Pancreas (tissue), 10 donors: ENCODE data around the gene BPIFB6. TPM values are rescaled to one million over a fixed set of nuclear protein-coding genes. Genes with fewer than 3 reads are reported as not detected.

Experiments used
- ATAC-seq, 4 donors: fragments of 200-7000 bp; cut with Tn5 transposase; one replicate each; pipeline versions ENCODE4 v1.8.0 to v1.9.1; 2020; ENCODE audit warnings: mild to moderate bottlenecking in 4 of 4, moderate library complexity in 4 of 4
- DNase-seq, 6 donors: peaks; one replicate each; pipeline ENCODE4 v3.0.0-alpha.2; 2020
- FAIRE-seq: peaks from 2 replicates; lab custom pipeline; 2012; peaks lifted over from hg19 to GRCh38; lab: Jason Lieb, UNC
- H3K27ac ChIP-seq, 4 donors: fragments of 200-600 bp; sonication (generic); 1 replicate in 3 of 4; 2 replicates in 1 of 4; pipeline versions ENCODE4 v1.5.0 to v1.8.0; 2020
- H3K27me3 ChIP-seq, 4 donors: fragments of 200-600 bp; one replicate each; pipeline ENCODE4 v1.8.0; 2021
- H3K36me3 ChIP-seq, 3 donors: fragments of 200-600 bp; sonication (generic) in 1 of 3; one replicate each; pipeline versions ENCODE4 v1.5.0 to v1.8.0; 2020 to 2021
- H3K4me1 ChIP-seq, 3 donors: fragments of 200-600 bp; one replicate each; pipeline ENCODE4 v1.8.0; 2021
- H3K4me3 ChIP-seq, 4 donors: fragments of 200-600 bp; sonication (generic) in 2 of 4; one replicate each; pipeline versions ENCODE4 v1.5.0 to v1.8.0; 2020 to 2021
- H3K9me3 ChIP-seq, 4 donors: fragments of 200-600 bp; one replicate each; pipeline ENCODE4 v1.8.0; 2021
- WGBS, 2 donors: extraction: QIAGEN DNeasy Blood & Tissue Kit; methylation state at CpG; one replicate each; pipeline ENCODE4 v1.1.7; 2013; 5-methylcytosine and 5-hydroxymethylcytosine counted together
- intact Hi-C, 3 donors: fragments of 100-400 bp; cut with DNase I; formaldehyde crosslinking; loops; one replicate each; pipeline versions ENCODE4 v1.11.1 to v1.14.2; 2022
- polyA plus RNA-seq, 2 donors: library from polyadenylated mRNA; stranded (reverse); fragments of 200-250 nt; gene quantifications; one replicate each; pipeline ENCODE4 v1.2.3, GENCODE V29; 2013
- total RNA-seq, 6 donors: library from RNA; stranded (reverse); fragmentation: NEBNext Ultra II Directional in 4 of 6; extraction: Animal tissue kit (Norgen Biotek cat#: 25700) in 4 of 6; gene quantifications; one replicate each; pipeline versions ENCODE4 v1.2.1 to v1.2.4, GENCODE V29; 2021 to 2023
- TF ChIP-seq, protein P1 (sequence below), 4 donors: fragments of 200-600 bp; sonication (generic) in 3 of 4; IDR thresholded peaks; one replicate each; pipeline versions ENCODE4 v1.5.0 to v1.8.0; 2021; ENCODE audit warnings: antibody characterized with exemption in 4 of 4
- donor health status: healthy with polysubstance abuse.
- donor health status: DM: no; HTN: no; CAD: no; lungs with moderate emphysema.
- donor health status: DM: no; HTN: no; CAD: no.
- donor health status: control.
- donor health status: control.
- donor health status: Bipolar disorder and iron deficiency.
- donor health status: DM: yes; HTN: yes; CAD: no.
- donor health status: DM: no; HTN: no; CAD: no.
- donor health status: DM: no; HTN: no; CAD: no.
- donor health status: DM: yes; HTN: yes; CAD: no.

Gene BPIFB6
- total and polyA plus RNA-seq, 8 donors = not detected

DNA sequence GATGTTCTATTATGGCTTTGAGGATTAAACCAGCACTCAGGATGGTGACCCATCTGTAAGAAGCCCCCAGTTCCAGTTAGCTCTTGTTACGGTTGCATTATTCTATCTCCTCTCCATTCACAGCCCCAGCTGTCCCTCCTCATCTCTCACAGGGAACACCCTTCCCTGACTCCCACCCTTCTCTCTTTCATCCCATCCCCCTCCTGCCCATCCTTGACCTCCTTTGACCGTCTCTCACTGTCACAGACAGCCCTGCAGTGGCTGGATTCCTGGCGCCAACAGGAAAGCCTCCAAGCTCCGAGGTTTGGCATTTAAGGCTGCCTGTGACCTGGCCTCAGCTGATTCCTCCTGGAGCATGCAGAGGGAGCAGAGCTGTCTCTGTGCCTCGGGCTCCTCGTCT, 43.8 kb downstream of the BPIFB6 start:
- Histone ChIP-seq H3K27me3 (no peaks in the 10 kb centered on the region), H3K9me3 (no peaks in the 10 kb centered on the region), H3K4me3 (no peak overlapping the region), H3K36me3 (no peaks in the 10 kb centered on the region), H3K4me1 (no peaks in the 10 kb centered on the region), H3K27ac (no peak overlapping the region)
- no peak for FAIRE-seq
- ATAC-seq = no peak
- TF ChIP-seq, protein P1, sequence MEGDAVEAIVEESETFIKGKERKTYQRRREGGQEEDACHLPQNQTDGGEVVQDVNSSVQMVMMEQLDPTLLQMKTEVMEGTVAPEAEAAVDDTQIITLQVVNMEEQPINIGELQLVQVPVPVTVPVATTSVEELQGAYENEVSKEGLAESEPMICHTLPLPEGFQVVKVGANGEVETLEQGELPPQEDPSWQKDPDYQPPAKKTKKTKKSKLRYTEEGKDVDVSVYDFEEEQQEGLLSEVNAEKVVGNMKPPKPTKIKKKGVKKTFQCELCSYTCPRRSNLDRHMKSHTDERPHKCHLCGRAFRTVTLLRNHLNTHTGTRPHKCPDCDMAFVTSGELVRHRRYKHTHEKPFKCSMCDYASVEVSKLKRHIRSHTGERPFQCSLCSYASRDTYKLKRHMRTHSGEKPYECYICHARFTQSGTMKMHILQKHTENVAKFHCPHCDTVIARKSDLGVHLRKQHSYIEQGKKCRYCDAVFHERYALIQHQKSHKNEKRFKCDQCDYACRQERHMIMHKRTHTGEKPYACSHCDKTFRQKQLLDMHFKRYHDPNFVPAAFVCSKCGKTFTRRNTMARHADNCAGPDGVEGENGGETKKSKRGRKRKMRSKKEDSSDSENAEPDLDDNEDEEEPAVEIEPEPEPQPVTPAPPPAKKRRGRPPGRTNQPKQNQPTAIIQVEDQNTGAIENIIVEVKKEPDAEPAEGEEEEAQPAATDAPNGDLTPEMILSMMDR (IDR thresholded peaks at IDR 0.05) = no peak
- DNase-seq = no peak
- intact Hi-C loops = no loop called here
- 34 to 55% methylated on average over 6 of the region's 6 CpGs for WGBS, 2 donors

DNA sequence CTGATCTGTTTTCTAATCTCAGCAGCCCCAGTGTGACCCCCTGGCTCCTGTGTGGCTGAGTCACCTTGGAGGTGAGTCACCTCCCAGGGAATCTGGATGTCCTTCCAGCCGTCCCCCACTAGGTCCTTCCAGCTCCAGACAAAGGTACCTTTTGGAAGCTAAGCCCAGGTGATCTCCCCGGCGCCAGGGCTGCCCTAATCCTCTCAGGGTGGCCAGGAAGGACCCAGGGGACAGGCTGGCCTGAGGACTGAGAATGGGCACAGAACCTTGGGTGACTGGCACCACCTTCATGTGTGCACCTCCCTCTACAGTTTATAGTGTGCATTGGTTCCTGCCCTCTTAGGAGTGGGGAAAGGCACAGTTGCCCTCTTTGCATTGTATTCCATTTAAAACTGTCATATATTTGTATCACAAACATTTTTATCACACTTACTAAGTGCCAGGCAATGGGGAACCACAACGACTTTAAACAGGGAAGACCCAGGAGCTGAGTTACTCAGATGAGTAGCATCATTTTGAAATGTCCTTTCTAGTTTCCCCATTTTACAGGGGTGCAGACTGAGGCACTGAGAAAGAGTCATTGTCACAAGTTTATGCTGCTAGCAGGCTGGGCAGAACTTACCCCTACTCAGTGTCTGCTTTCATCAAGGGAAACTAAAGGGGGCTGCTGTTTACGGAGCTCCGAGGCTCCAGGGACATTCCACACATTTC, 45.4 kb downstream of the BPIFB6 start:
- intact Hi-C loops = no loop called here
- FAIRE-seq = no peak
- no peak overlapping the region for H3K4me3 ChIP-seq

DNA sequence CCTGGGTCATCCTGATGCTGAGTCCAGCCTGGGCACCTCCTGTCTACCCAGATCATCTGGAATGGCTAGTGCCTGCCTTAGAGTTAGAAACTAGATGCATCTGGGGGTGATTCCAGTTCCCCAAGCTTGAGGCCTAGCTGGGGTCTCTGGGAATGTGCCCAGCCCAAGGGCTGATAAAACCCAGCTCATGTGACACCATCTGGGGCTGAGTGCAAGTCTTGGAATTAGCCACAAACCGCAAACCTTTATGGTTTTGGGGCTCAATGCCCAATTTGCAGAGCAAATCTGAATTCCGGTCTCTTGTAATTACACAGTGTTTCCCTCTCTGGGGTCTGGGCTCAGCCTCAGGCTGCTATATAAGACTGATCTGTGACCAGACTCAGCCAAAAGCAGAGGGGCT, 47.8 kb downstream of the BPIFB6 start, which contains the start of gene BPIFB4:
Gene BPIFB4, plus strand, starts transcription at position 385 of the 400 bp plus-strand sequence. CDS start 1,884 bp downstream, outside the sequence.
- no peaks in the 10 kb centered on the region for H3K4me1 ChIP-seq
- FAIRE-seq (no peak), ATAC-seq (no peak), DNase-seq (no peak)
- no peak within 1 kb of the TSS for H3K4me3 ChIP-seq
- intact Hi-C loops = no loop called here
- TF ChIP-seq, protein P1 (IDR thresholded peaks at IDR 0.05) = no peak
- no peak within 1 kb of the TSS for H3K27ac ChIP-seq
- H3K27me3 ChIP-seq = no peaks in the 10 kb centered on the region
- 88% methylated on average over 2 of the region's 2 CpGs for WGBS, 2 donors
- no peaks in the 10 kb centered on the region for H3K36me3 ChIP-seq
- no peaks in the 10 kb centered on the region for H3K9me3 ChIP-seq

More for the DNA sequence above, 45.4 kb downstream of the BPIFB6 start:
- H3K9me3 ChIP-seq = no peaks in the 10 kb centered on the region
- H3K4me1 ChIP-seq = no peaks in the 10 kb centered on the region
- no peaks in the 10 kb centered on the region for H3K27me3 ChIP-seq
- no peaks in the 10 kb centered on the region for H3K36me3 ChIP-seq
- H3K27ac ChIP-seq = no peak overlapping the region
- ATAC-seq = peak in 1 of 4 donors; percentile 37
- TF ChIP-seq, protein P1 (IDR thresholded peaks at IDR 0.05) = no peak
- no peak for DNase-seq
- 42 to 52% methylated on average over 6 of the region's 6 CpGs for WGBS, 2 donors

DNA sequence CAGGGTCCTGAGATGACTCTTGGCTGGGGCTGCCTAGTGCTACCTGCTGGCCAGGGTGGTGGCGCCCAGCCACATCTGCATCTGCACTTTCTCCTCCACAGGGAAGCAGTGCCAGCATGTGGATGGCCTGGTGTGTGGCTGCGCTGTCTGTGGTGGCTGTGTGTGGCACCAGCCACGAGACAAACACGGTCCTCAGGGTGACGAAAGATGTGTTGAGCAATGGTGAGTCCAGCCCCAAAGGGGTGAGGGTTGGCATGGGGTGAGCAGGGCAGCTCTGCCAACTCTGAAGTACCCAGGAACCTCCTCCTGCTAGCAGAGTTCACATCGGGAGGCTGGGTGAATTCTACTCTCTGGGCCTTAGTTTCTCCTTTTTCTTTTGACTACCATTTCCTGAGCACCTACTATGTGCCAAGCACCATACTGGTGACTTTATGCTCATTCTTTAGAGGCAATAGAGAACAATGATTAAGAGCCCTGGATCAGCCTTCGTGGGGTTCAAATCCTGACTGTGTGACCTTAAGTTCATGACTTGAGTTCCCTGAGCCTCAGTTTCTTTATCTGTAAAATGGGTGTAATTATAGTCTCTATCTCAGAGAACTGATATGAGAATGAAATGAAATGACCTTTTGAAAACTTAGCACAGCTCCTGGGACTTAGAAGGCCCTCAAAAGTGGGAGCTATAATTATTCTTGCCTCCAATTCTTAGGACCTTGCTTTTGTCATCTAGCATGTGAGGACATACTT, 50.1 kb downstream of the BPIFB6 start:
- TF ChIP-seq, protein P1 (IDR thresholded peaks at IDR 0.05) = no peak
- Histone ChIP-seq H3K4me3 (no peak overlapping the region), H3K9me3 (no peaks in the 10 kb centered on the region), H3K4me1 (no peaks in the 10 kb centered on the region), H3K27me3 (no peaks in the 10 kb centered on the region), H3K27ac (no peak overlapping the region), H3K36me3 (no peaks in the 10 kb centered on the region)
- DNase-seq (no peak), ATAC-seq (no peak), FAIRE-seq (no peak)
- 58 to 69% methylated on average over 7 of the region's 7 CpGs for WGBS, 2 donors
- intact Hi-C loops = no loop called here
